Mesendoderm (in vitro differentiated cells): Measurements from ENCODE around the gene TEC.

ENCODE experiments used
- DNase-seq: peaks from one replicate; pipeline ENCODE4 v3.0.0; 2013
- H2AK5ac ChIP-seq: 2 replicates; pipeline ENCODE4 v1.6.1; 2013; ENCODE audit warnings: low read length, inconsistent platforms
- H2BK120ac ChIP-seq: 2 replicates; pipeline ENCODE4 v1.6.1; 2013; ENCODE audit warnings: low read depth, mild to moderate bottlenecking, low read length, moderate library complexity, mixed read lengths
- H2BK15ac ChIP-seq: replicated peaks from 2 replicates; pipeline ENCODE4 v1.6.1; 2013; ENCODE audit warnings: low read depth, mild to moderate bottlenecking, moderate library complexity
- H2BK5ac ChIP-seq: 2 replicates; pipeline ENCODE4 v1.6.1; 2013; ENCODE audit warnings: low read length, inconsistent platforms
- H3K18ac ChIP-seq: 2 replicates; pipeline ENCODE4 v1.6.1; 2013; ENCODE audit warnings: mild to moderate bottlenecking, low read length, mixed read lengths
- H3K23ac ChIP-seq: one replicate; pipeline ENCODE4 v1.6.1; 2013; ENCODE audit warnings: low read length
- H3K27ac ChIP-seq: 2 replicates; pipeline ENCODE4 v1.5.1; 2013; ENCODE audit warnings: low read depth, mild to moderate bottlenecking, inconsistent platforms, low read length, moderate library complexity
- H3K27me3 ChIP-seq: 2 replicates; pipeline ENCODE4 v1.6.1; 2013; ENCODE audit warnings: low read length, control low read depth, mild to moderate bottlenecking, inconsistent platforms; ENCODE audit not compliant: insufficient read depth, poor library complexity
- H3K36me3 ChIP-seq: 2 replicates; pipeline ENCODE4 v1.6.1; 2013; ENCODE audit warnings: low read length, inconsistent platforms; ENCODE audit not compliant: control insufficient read depth, insufficient read depth
- H3K4ac ChIP-seq: one replicate; pipeline ENCODE4 v1.6.1; 2013; ENCODE audit warnings: low read depth, mild to moderate bottlenecking, low read length, moderate library complexity
- H3K4me1 ChIP-seq: 2 replicates; pipeline ENCODE4 v1.6.1; 2013; ENCODE audit warnings: low read depth, low read length, inconsistent platforms; ENCODE audit not compliant: control insufficient read depth
- H3K4me2 ChIP-seq: 2 replicates; pipeline ENCODE4 v1.6.1; 2013; ENCODE audit warnings: low read length
- H3K4me3 ChIP-seq: 2 replicates; pipeline ENCODE4 v1.5.1; 2013; ENCODE audit warnings: mild to moderate bottlenecking, low read length
- H3K56ac ChIP-seq: one replicate; pipeline ENCODE4 v1.6.1; 2013; ENCODE audit warnings: low read length
- H3K79me1 ChIP-seq: 2 replicates; pipeline ENCODE4 v1.6.1; 2013; ENCODE audit warnings: low read length, inconsistent platforms
- H3K79me2 ChIP-seq: 2 replicates; pipeline ENCODE4 v1.6.1; 2013; ENCODE audit warnings: mild to moderate bottlenecking, low read length; ENCODE audit not compliant: control insufficient read depth, insufficient read depth
- H3K9ac ChIP-seq: 2 replicates; pipeline ENCODE4 v1.6.1; 2013; ENCODE audit warnings: low read length, inconsistent platforms
- H4K5ac ChIP-seq: one replicate; pipeline ENCODE4 v1.6.1; 2013; ENCODE audit warnings: low read length
- H4K8ac ChIP-seq: one replicate; pipeline ENCODE4 v1.6.1; 2013; ENCODE audit warnings: low read depth, mild to moderate bottlenecking, control low read depth, low read length, moderate library complexity
- WGBS: extraction: QIAGEN DNeasy Blood & Tissue Kit; methylation state at CpG from one replicate; pipeline ENCODE4 v1.1.7; 2013; ENCODE audit warnings: low lambda C conversion rate, missing lambda C conversion rate; ENCODE audit not compliant: insufficient coverage; ENCODE audit errors: extremely low coverage; 5-methylcytosine and 5-hydroxymethylcytosine counted together

TEC gene

GRCh38 chr4:48235050-48235449 lies 34.6 kb downstream of the TEC start:
- Histone ChIP-seq H2BK15ac (no peak overlapping the region), H2BK120ac (no peak overlapping the region), H3K79me2 (no peaks in the 10 kb centered on the region), H3K27me3 (no peaks in the 10 kb centered on the region), H2AK5ac (no peak overlapping the region), H3K4ac (no peak overlapping the region), H3K56ac (no peak overlapping the region), H3K4me1 (no peaks in the 10 kb centered on the region), H3K9ac (no peak overlapping the region), H3K36me3 (no peaks in the 10 kb centered on the region), H2BK5ac (no peak overlapping the region), H3K4me2 (no peak overlapping the region), H3K79me1 (no peaks in the 10 kb centered on the region), H4K8ac (no peak overlapping the region), H3K18ac (no peak overlapping the region), H3K23ac (no peak overlapping the region), H3K4me3 (no peak overlapping the region), H4K5ac (no peak overlapping the region), H3K27ac (no peak overlapping the region)
- DNase-seq: no peak
- WGBS: no CpG with 5 or more reads among the region's 1 CpG

GRCh38 chr4:48234575-48234974 lies 35.1 kb downstream of the TEC start:
- no peak overlapping the region for H3K18ac ChIP-seq
- H3K56ac ChIP-seq: no peak overlapping the region
- no peak overlapping the region for H3K4me2 ChIP-seq
- H3K79me2 ChIP-seq: no peaks in the 10 kb centered on the region
- no peak overlapping the region for H3K4ac ChIP-seq
- WGBS: no CpG with 5 or more reads among the region's 2 CpGs
- no peak overlapping the region for H3K4me3 ChIP-seq
- H3K27ac ChIP-seq: no peak overlapping the region
- H2BK15ac ChIP-seq: no peak overlapping the region
- no peak overlapping the region for H2AK5ac ChIP-seq
- no peaks in the 10 kb centered on the region for H3K36me3 ChIP-seq
- H2BK5ac ChIP-seq: no peak overlapping the region
- no peak overlapping the region for H3K23ac ChIP-seq
- H3K79me1 ChIP-seq: no peaks in the 10 kb centered on the region
- no peak overlapping the region for H2BK120ac ChIP-seq
- no peak overlapping the region for H4K8ac ChIP-seq
- H3K27me3 ChIP-seq: no peaks in the 10 kb centered on the region
- no peak overlapping the region for H3K9ac ChIP-seq
- no peak for DNase-seq
- no peak overlapping the region for H4K5ac ChIP-seq
- no peaks in the 10 kb centered on the region for H3K4me1 ChIP-seq

- H3K79me2 ChIP-seq: no peaks in the 10 kb centered on the region
- no peak overlapping the region for H3K23ac ChIP-seq
- H3K27me3 ChIP-seq: no peaks in the 10 kb centered on the region
- no peak overlapping the region for H3K4ac ChIP-seq
- H2BK15ac ChIP-seq: no peak overlapping the region
- H3K79me1 ChIP-seq: no peaks in the 10 kb centered on the region
- H2BK5ac ChIP-seq: no peak overlapping the region
- H2AK5ac ChIP-seq: no peak overlapping the region
- no peak overlapping the region for H3K9ac ChIP-seq
- H3K4me1 ChIP-seq: no peaks in the 10 kb centered on the region
- H3K4me2 ChIP-seq: no peak overlapping the region
- DNase-seq: no peak
- no peak overlapping the region for H4K5ac ChIP-seq
- no peak overlapping the region for H3K56ac ChIP-seq
- H2BK120ac ChIP-seq: no peak overlapping the region
- no peaks in the 10 kb centered on the region for H3K36me3 ChIP-seq
- no peak overlapping the region for H3K4me3 ChIP-seq
- no CpG with 5 or more reads among the region's 1 CpG for WGBS
- no peak overlapping the region for H3K18ac ChIP-seq
- H3K27ac ChIP-seq: no peak overlapping the region
- H4K8ac ChIP-seq: no peak overlapping the region
These were observed 40.7 kb downstream of the TEC start for GRCh38 chr4:48228949-48229348.

GRCh38 chr4:48227662-48228061 lies 42.0 kb downstream of the TEC start:
- Histone ChIP-seq H3K79me1 (no peaks in the 10 kb centered on the region), H3K4me3 (no peak overlapping the region), H2BK5ac (no peak overlapping the region), H4K5ac (no peak overlapping the region), H2AK5ac (no peak overlapping the region), H3K18ac (no peak overlapping the region), H3K4me2 (no peak overlapping the region), H3K56ac (no peak overlapping the region), H3K9ac (no peak overlapping the region), H3K27me3 (no peaks in the 10 kb centered on the region), H3K36me3 (no peaks in the 10 kb centered on the region), H2BK120ac (no peak overlapping the region), H3K79me2 (no peaks in the 10 kb centered on the region), H3K4ac (no peak overlapping the region), H3K27ac (no peak overlapping the region), H3K23ac (no peak overlapping the region), H4K8ac (no peak overlapping the region), H2BK15ac (no peak overlapping the region), H3K4me1 (no peaks in the 10 kb centered on the region)
- WGBS: no CpG with 5 or more reads among the region's 4 CpGs
- no peak for DNase-seq

- Histone ChIP-seq H3K4me3 (no peak overlapping the region), H2AK5ac (no peak overlapping the region)
- WGBS: no CpG with 5 or more reads among the region's 4 CpGs
These were observed 43.4 kb downstream of the TEC start for GRCh38 chr4:48226199-48226598.

GRCh38 chr4:48225368-48226141 lies 44.1 kb downstream of the TEC start:
- Histone ChIP-seq H3K4me1 (no peaks in the 10 kb centered on the region), H3K36me3 (no peaks in the 10 kb centered on the region), H3K27ac (no peak overlapping the region), H3K56ac (no peak overlapping the region), H2BK120ac (no peak overlapping the region), H3K23ac (no peak overlapping the region), H3K4me3 (no peak overlapping the region), H4K8ac (no peak overlapping the region), H2BK5ac (no peak overlapping the region), H2AK5ac (no peak overlapping the region), H3K18ac (no peak overlapping the region), H3K79me2 (no peaks in the 10 kb centered on the region), H2BK15ac (no peak overlapping the region), H3K4ac (no peak overlapping the region), H3K4me2 (no peak overlapping the region), H3K79me1 (no peaks in the 10 kb centered on the region), H4K5ac (no peak overlapping the region), H3K9ac (no peak overlapping the region), H3K27me3 (no peaks in the 10 kb centered on the region)
- WGBS: no CpG with 5 or more reads among the region's 7 CpGs
- peak; percentile 9 for DNase-seq

More at GRCh38 chr4:48226199-48226598, 43.4 kb downstream of the TEC start:
- Histone ChIP-seq H3K79me1 (no peaks in the 10 kb centered on the region), H3K79me2 (no peaks in the 10 kb centered on the region), H3K9ac (no peak overlapping the region), H3K36me3 (no peaks in the 10 kb centered on the region), H4K5ac (no peak overlapping the region), H2BK120ac (no peak overlapping the region), H3K27ac (no peak overlapping the region), H3K27me3 (no peaks in the 10 kb centered on the region), H3K4ac (no peak overlapping the region), H4K8ac (no peak overlapping the region), H3K18ac (no peak overlapping the region), H3K56ac (no peak overlapping the region), H3K4me2 (no peak overlapping the region), H2BK5ac (no peak overlapping the region), H2BK15ac (no peak overlapping the region), H3K4me1 (no peaks in the 10 kb centered on the region), H3K23ac (no peak overlapping the region)
- DNase-seq: no peak
